Measurements from ENCODE around the gene TUBB6.

The TUBB6 gene

GRCh38 chr18:12374401-12374800 is 66.4 kb downstream of the TUBB6 start:
- H3K4me3 ChIP-seq (replicated peaks in 1 of 2; ENCODE audit: low read depth in 2 of 2, low read length in 2 of 2): no peak overlapping the region
- no peak for TF ChIP-seq CTCF (IDR thresholded peaks at IDR 0.05; ENCODE audit: low read depth, low read length)

More at GRCh38 chr18:12374401-12374800, 66.4 kb downstream of the TUBB6 start:
- DNase-seq (ENCODE audit: low read depth in 2 of 2): no peak
